Activated naive CD8-positive, alpha-beta T cell treated with anti-CD3 and anti-CD28 coated beads, Interleukin-2, amount 50 U/mL, for 24 hours (primary cell): ENCODE results near the gene CFAP99.

ENCODE experiments used
- ATAC-seq: fragments of 150-1000 bp; cut with Tn5 transposase; one replicate; pipeline ENCODE4 v1.10.0; 2021
- DNase-seq: peaks from one replicate; pipeline ENCODE4 v3.0.0; 2021
- H3K27ac Mint-ChIP-seq: one replicate; pipeline ENCODE4 v1.8.0; 2021; ENCODE audit warnings: mild to moderate bottlenecking, mixed read lengths
- H3K27me3 Mint-ChIP-seq: one replicate; pipeline ENCODE4 v1.8.0; 2021; ENCODE audit warnings: mixed read lengths
- H3K36me3 Mint-ChIP-seq: one replicate; pipeline ENCODE4 v1.8.0; 2021; ENCODE audit warnings: low read depth, mixed read lengths
- H3K4me1 Mint-ChIP-seq: one replicate; pipeline ENCODE4 v1.8.0; 2021; ENCODE audit warnings: mixed read lengths
- H3K4me3 Mint-ChIP-seq: one replicate; pipeline ENCODE4 v1.8.0; 2021; ENCODE audit warnings: mild to moderate bottlenecking, moderate library complexity, mixed read lengths
- H3K9me3 Mint-ChIP-seq: one replicate; pipeline ENCODE4 v1.8.0; 2021; ENCODE audit warnings: mixed read lengths

Gene CFAP99

DNA sequence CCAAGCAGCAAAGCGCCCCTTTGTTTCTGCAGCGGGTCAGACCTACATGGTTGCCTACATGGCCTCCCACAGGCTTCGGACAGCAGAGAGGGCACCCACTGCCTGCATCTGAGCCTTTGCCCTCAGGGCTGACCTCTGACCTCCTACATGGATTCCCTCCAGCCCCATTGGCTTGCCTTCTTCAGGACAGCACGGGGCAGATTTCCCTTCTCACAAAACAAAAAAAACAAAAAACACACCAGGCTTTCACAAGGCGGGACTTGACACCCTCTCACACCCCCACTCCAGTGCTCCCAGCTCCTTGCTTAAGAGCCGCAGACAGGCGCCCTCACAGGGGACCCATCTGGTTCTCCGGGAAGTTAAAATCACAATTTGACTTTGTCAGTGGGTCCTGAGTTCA, 33.2 kb upstream of the CFAP99 start:
- Mint-ChIP-seq H3K27ac (no peak overlapping the region), H3K27me3 (peaks cover 4% of the 10 kb centered on the region), H3K4me1 (peaks cover 11% of the 10 kb centered on the region)

DNA sequence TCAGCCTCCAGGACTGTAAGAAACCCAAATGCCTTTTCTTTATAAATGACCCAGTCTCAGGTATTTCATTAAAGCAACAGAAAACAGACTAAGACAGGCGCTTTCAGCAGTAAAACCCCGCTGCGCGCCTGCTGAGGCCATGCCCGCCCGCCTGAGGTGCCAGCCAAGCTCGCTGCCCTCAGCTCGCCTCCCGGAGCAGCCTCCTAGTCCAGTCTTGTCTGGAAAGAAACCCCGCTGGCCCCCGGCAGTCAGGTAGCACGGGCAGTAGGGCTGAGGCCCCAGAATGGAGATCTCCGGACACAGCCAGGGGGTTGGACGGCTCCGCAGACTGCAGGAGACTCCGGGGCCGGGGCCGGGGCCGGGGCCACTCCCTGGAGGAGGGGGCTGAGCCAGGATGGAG, 32.0 kb upstream of the CFAP99 start:
- no peak for DNase-seq
- Mint-ChIP-seq H3K36me3 (no peaks in the 10 kb centered on the region), H3K27me3 (peaks cover 12% of the 10 kb centered on the region), H3K4me1 (peaks cover 19% of the 10 kb centered on the region), H3K4me3 (no peak overlapping the region), H3K27ac (no peak overlapping the region), H3K9me3 (no peaks in the 10 kb centered on the region)
- no peak for ATAC-seq

More for the DNA sequence above, 33.2 kb upstream of the CFAP99 start:
- no peaks in the 10 kb centered on the region for H3K9me3 Mint-ChIP-seq
- DNase-seq (no peak), ATAC-seq (no peak)
- no peak overlapping the region for H3K4me3 Mint-ChIP-seq
- H3K36me3 Mint-ChIP-seq: no peaks in the 10 kb centered on the region

DNA sequence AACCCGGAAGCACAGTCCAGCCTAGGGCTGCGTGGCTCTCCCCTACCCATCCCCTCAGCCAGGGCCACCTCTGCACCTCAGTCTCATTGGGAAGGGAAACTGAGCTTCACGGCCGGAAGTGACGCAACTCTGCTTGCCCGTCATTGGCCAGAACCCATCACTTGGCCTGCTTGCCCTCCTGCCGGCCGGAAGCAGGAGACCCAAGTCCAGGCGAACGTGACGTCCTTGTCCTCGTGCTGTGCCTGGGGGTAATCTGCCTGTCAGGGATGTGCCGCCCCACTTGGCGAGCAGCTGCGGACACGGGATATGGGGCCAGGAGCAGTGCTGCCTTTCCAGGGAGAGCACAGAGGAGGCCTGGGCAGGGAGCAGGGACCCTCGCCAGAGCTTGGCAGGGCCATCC, 31.5 kb upstream of the CFAP99 start:
- Mint-ChIP-seq H3K27me3 (peaks cover 14% of the 10 kb centered on the region), H3K4me3 (no peak overlapping the region), H3K36me3 (no peaks in the 10 kb centered on the region), H3K4me1 (peaks cover 19% of the 10 kb centered on the region), H3K9me3 (no peaks in the 10 kb centered on the region), H3K27ac (no peak overlapping the region)
- DNase-seq: no peak
- no peak for ATAC-seq

- H3K9me3 Mint-ChIP-seq: no peaks in the 10 kb centered on the region
- no peak overlapping the region for H3K27ac Mint-ChIP-seq
- DNase-seq (no peak), ATAC-seq (no peak)
- no peaks in the 10 kb centered on the region for H3K36me3 Mint-ChIP-seq
- H3K4me3 Mint-ChIP-seq: no peak overlapping the region
- peaks cover 15% of the 10 kb centered on the region for H3K4me1 Mint-ChIP-seq
- peaks cover 14% of the 10 kb centered on the region for H3K27me3 Mint-ChIP-seq
These were observed 30.9 kb upstream of the CFAP99 start for GRCh38 chr4:2387829-2388228.

DNA sequence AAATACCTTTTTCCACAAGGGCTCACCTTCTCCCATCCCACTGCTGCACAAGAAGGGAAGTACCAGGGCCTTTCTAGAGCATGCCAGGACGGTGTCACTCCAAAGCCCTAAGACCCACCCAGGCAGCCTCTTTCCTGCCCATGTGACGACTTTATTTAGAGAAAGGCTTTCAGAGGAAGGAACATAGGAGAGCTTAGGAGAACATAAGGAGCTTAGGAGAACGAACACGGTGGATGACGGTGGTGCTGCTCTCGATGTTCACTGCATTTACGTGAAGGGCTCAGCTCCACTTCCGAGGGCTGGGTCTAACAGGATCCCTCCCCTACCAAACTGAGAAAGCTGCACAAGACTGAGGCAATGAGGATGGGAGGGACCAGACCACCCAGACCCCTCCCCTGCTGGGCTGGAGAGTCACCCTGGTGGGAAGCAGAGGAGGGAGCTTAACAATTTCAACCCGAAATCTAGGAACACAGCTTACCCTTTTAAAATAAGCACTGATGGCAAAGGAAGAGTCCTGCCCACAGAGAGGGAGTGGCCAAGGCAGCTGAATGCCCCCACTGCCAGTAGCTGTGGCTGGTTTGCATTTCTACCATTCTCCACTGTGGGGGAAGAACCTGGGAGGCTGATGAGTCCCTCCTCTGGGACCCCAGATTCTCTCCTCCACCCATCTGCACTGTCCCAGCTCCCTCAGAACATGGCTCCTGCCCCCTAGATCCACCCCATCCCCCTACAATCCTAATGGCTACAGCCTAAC, 30.1 kb upstream of the CFAP99 start:
- DNase-seq: no peak
- Mint-ChIP-seq H3K9me3 (no peaks in the 10 kb centered on the region), H3K27me3 (peaks cover 14% of the 10 kb centered on the region), H3K36me3 (no peaks in the 10 kb centered on the region), H3K27ac (no peak overlapping the region), H3K4me3 (no peak overlapping the region), H3K4me1 (peaks cover 11% of the 10 kb centered on the region)
- ATAC-seq: no peak

- no peak overlapping the region for H3K27ac Mint-ChIP-seq
- peaks cover 21% of the 10 kb centered on the region for H3K4me1 Mint-ChIP-seq
- no peaks in the 10 kb centered on the region for H3K9me3 Mint-ChIP-seq
- H3K27me3 Mint-ChIP-seq: peaks cover 22% of the 10 kb centered on the region
- no peak for ATAC-seq
- H3K4me3 Mint-ChIP-seq: no peak overlapping the region
- no peaks in the 10 kb centered on the region for H3K36me3 Mint-ChIP-seq
- no peak for DNase-seq
These were observed 29.1 kb upstream of the CFAP99 start for GRCh38 chr4:2389691-2390090.

DNA sequence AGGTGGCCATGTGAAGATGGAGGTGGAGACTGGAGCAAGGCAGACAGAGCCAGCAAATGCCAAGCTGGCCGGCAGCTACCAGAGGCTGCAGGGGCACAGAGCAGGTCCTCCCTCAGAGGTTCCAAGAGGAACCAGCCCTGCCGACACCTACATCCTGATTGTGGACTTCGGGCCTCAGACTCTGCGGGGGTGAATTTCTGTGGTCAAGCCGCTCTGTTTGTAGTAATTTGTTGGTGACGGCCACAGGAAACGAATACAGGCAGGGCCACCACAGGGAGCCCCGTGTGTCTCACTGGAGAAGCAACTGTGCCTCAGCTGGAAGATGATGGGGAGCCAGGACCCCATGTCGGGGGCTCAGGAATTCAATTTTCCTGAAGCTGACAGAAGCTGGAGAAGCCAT, 28.6 kb upstream of the CFAP99 start:
- no peaks in the 10 kb centered on the region for H3K9me3 Mint-ChIP-seq
- no peak overlapping the region for H3K27ac Mint-ChIP-seq
- no peaks in the 10 kb centered on the region for H3K36me3 Mint-ChIP-seq
- H3K4me1 Mint-ChIP-seq: peaks cover 23% of the 10 kb centered on the region
- ATAC-seq: no peak
- DNase-seq: no peak
- H3K4me3 Mint-ChIP-seq: no peak overlapping the region
- peaks cover 22% of the 10 kb centered on the region for H3K27me3 Mint-ChIP-seq

- Mint-ChIP-seq H3K36me3 (no peaks in the 10 kb centered on the region), H3K27ac (no peak overlapping the region), H3K4me1 (peaks cover 23% of the 10 kb centered on the region), H3K4me3 (no peak overlapping the region), H3K9me3 (no peaks in the 10 kb centered on the region), H3K27me3 (peaks cover 22% of the 10 kb centered on the region)
- no peak for ATAC-seq
- DNase-seq: no peak
These were observed 27.9 kb upstream of the CFAP99 start for GRCh38 chr4:2390784-2391421.

GRCh38 chr4:2393353-2394270, 25.1 kb upstream of the CFAP99 start:
- ATAC-seq (no peak), DNase-seq (no peak)
- peaks cover 22% of the 10 kb centered on the region for H3K27me3 Mint-ChIP-seq
- no peak overlapping the region for H3K27ac Mint-ChIP-seq
- H3K9me3 Mint-ChIP-seq: no peaks in the 10 kb centered on the region
- peaks cover 23% of the 10 kb centered on the region for H3K4me1 Mint-ChIP-seq
- H3K4me3 Mint-ChIP-seq: no peak overlapping the region
- no peaks in the 10 kb centered on the region for H3K36me3 Mint-ChIP-seq

- Mint-ChIP-seq H3K36me3 (no peaks in the 10 kb centered on the region), H3K4me1 (peaks cover 23% of the 10 kb centered on the region), H3K27me3 (peaks cover 22% of the 10 kb centered on the region), H3K4me3 (no peak overlapping the region), H3K9me3 (no peaks in the 10 kb centered on the region), H3K27ac (no peak overlapping the region)
- no peak for ATAC-seq
- no peak for DNase-seq
These were observed 24.2 kb upstream of the CFAP99 start for GRCh38 chr4:2394528-2394927.

- H3K27ac Mint-ChIP-seq: no peak overlapping the region
- no peaks in the 10 kb centered on the region for H3K36me3 Mint-ChIP-seq
- peaks cover 23% of the 10 kb centered on the region for H3K4me1 Mint-ChIP-seq
- no peak overlapping the region for H3K4me3 Mint-ChIP-seq
- peaks cover 19% of the 10 kb centered on the region for H3K27me3 Mint-ChIP-seq
- ATAC-seq: no peak
- no peak for DNase-seq
- H3K9me3 Mint-ChIP-seq: no peaks in the 10 kb centered on the region
These were observed 23.7 kb upstream of the CFAP99 start for GRCh38 chr4:2395038-2395437.

DNA sequence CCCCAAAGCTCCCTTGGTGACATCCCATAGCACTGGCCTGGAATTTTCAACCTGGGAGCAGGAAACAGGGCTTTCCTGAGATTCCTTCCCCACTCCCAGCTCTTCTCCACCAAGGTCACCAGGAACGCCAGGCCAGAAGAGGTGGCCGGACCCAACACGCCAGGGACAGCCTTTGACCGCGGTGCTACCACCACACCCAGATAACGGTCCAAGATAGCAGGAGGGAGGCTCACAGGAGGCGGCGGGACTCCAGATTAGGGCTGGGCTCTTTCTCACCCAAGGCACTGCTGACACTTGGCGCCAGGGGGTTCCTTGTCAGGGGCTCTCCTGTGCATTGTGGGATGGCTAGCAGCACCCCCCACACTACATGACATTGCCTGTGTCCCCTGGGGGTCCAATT, 23.2 kb upstream of the CFAP99 start:
- H3K4me1 Mint-ChIP-seq: peaks cover 23% of the 10 kb centered on the region
- H3K27me3 Mint-ChIP-seq: peaks cover 18% of the 10 kb centered on the region
- H3K27ac Mint-ChIP-seq: no peak overlapping the region
- H3K36me3 Mint-ChIP-seq: no peaks in the 10 kb centered on the region
- no peak overlapping the region for H3K4me3 Mint-ChIP-seq
- ATAC-seq (no peak), DNase-seq (no peak)
- H3K9me3 Mint-ChIP-seq: no peaks in the 10 kb centered on the region

DNA sequence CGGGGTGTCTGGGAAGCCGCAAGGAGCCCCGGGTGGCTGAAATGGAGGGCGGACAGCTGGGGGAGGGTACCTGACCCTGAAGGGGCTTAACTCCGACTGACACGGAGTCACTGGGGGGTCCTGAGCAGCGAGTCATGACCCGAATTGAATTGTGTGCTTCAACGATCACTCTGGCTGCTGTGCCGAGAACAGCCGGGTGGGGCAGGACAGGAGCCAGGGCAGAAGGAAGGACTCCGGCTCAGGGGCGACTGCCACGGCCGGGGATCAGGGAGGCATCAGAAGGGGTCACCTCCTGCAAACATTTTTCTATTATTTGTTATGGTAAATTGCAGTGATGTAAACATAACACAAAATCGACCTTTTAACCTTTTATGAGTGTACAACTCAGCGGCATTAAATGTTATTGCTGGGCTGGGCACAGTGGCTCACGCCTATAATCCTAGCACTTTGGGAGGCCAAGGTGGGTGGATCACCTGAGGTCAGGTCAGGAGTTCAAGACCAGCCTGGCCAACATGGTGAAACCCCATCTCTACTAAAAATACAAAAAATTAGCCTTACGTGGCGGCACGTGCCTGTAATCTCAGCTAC, 21.9 kb upstream of the CFAP99 start:
- ATAC-seq (no peak), DNase-seq (no peak)
- H3K4me1 Mint-ChIP-seq: peaks cover 19% of the 10 kb centered on the region
- no peaks in the 10 kb centered on the region for H3K9me3 Mint-ChIP-seq
- peaks cover 12% of the 10 kb centered on the region for H3K27me3 Mint-ChIP-seq
- H3K4me3 Mint-ChIP-seq: no peak overlapping the region
- H3K27ac Mint-ChIP-seq: no peak overlapping the region
- no peaks in the 10 kb centered on the region for H3K36me3 Mint-ChIP-seq

DNA sequence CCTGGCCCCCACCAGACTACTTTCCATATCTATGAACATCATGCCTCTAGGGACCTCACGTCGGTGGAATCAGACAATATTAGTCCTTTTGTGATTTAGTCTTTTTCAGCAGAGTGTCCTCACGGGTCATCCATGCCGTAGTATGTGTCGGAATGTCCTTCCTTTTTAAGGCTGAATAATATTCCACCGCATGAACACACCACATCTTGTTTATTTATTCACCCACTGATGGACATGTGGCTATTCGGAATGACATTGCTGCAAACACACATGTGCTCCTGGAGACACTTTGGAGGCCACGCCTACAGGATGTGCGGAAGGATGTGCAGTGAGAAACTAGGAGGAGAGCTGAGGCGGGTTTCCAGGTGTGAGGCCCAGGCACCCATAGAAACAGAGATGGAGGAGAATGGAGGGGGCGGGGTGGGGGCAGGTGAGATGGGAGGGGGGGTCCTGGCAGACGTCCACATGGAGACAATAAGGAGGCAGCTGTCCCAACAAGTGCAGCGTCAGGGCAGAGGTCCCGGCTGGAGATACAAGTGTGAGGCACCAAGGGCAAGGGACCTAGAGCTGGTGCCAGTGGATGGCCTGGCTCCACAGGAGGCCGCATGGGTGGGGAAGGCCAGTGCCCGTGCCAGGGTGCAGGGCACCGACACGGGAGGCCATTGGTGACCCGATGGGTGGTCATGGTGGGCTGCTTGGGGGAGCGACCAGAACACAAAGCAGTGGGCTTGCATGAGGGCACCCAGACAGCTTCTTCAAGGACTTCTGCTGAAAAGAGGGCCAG, 21.0 kb upstream of the CFAP99 start:
- Mint-ChIP-seq H3K27me3 (peaks cover 15% of the 10 kb centered on the region), H3K9me3 (no peaks in the 10 kb centered on the region), H3K27ac (no peak overlapping the region), H3K4me3 (no peak overlapping the region), H3K4me1 (peaks cover 28% of the 10 kb centered on the region), H3K36me3 (no peaks in the 10 kb centered on the region)
- DNase-seq (no peak), ATAC-seq (no peak)
